SU-DHL-6 (cell line): ENCODE data around the gene LAMP1.
"Not testable (repeated sequence)": the region's sequence is repeated elsewhere in the genome, so short reads cannot be mapped to it uniquely, and the experiment has no call there.

Experiments
- H2AFZ ChIP-seq: fragments of 200-600 bp; sonication (generic); 2 replicates; pipeline ENCODE4 v1.6.1; 2014; ENCODE audit warnings: low read depth, mild to moderate bottlenecking, moderate library complexity, mixed read lengths, antibody characterized with exemption, low read length; ENCODE audit not compliant: severe bottlenecking
- H3F3A ChIP-seq: fragments of 200-600 bp; shearing (Covaris generic); 2 replicates; pipeline ENCODE4 v1.6.0; 2016; ENCODE audit warnings: antibody characterized with exemption, mild to moderate bottlenecking; ENCODE audit not compliant: insufficient read depth
- H3K27ac ChIP-seq: fragments of 200-600 bp; sonication (generic); 2 replicates; pipeline ENCODE4 v1.5.1; 2016; ENCODE audit warnings: low read depth, mild to moderate bottlenecking, low read length, moderate library complexity, mixed read lengths
- H3K27me3 ChIP-seq: fragments of 200-600 bp; sonication (generic), shearing (Covaris generic); 2 replicates; pipeline ENCODE4 v1.6.0; 2014; ENCODE audit warnings: mild to moderate bottlenecking, low read length
- H3K36me3 ChIP-seq: fragments of 200-600 bp; sonication (generic); 2 replicates; pipeline ENCODE4 v1.6.1; 2014; ENCODE audit warnings: mild to moderate bottlenecking, low read length, mixed read lengths
- H3K4me2 ChIP-seq: fragments of 300-600, 200-600 bp; shearing (Covaris generic), sonication (generic); 2 replicates; pipeline ENCODE4 v1.6.0; 2014; ENCODE audit warnings: low read length, low read depth, mild to moderate bottlenecking; ENCODE audit not compliant: poor library complexity, severe bottlenecking
- H3K4me3 ChIP-seq: fragments of 200-600 bp; sonication (generic); 2 replicates; pipeline ENCODE4 v1.5.1; 2014; ENCODE audit warnings: antibody characterized with exemption, low read length, mild to moderate bottlenecking, mixed read lengths; ENCODE audit not compliant: insufficient read depth, poor library complexity, severe bottlenecking
- H3K79me2 ChIP-seq: fragments of 200-600 bp; sonication (generic); 2 replicates; pipeline ENCODE4 v1.6.1; 2014; ENCODE audit warnings: mild to moderate bottlenecking, low read length, moderate library complexity; ENCODE audit not compliant: insufficient read depth
- H3K9ac ChIP-seq: fragments of 200-600 bp; sonication (generic); 2 replicates; pipeline ENCODE4 v1.7.0; 2014; ENCODE audit warnings: mild to moderate bottlenecking, low read length
- H3K9me2 ChIP-seq: fragments of 200-600 bp; sonication (generic); replicated peaks from 2 replicates; pipeline ENCODE4 v1.6.1; 2014; ENCODE audit warnings: low read length; ENCODE audit not compliant: insufficient read depth
- H3K9me3 ChIP-seq: fragments of 200-600 bp; sonication (generic); 2 replicates; pipeline ENCODE4 v1.6.1; 2014; ENCODE audit warnings: low read length, mixed read lengths; ENCODE audit not compliant: insufficient read depth
- H4K20me1 ChIP-seq: fragments of 200-600 bp; sonication (generic); 2 replicates; pipeline ENCODE4 v1.6.1; 2014; ENCODE audit warnings: low read depth, mild to moderate bottlenecking, antibody characterized with exemption, low read length, moderate library complexity, mixed read lengths
- CTCF ChIP-seq: fragments of 200-600 bp; sonication (generic); IDR thresholded peaks from one replicate; pipeline ENCODE4 v1.5.1; 2017; ENCODE audit warnings: antibody characterized with exemption, mild to moderate bottlenecking, low read length, moderate library complexity; ENCODE audit not compliant: insufficient read depth, poor library complexity, severe bottlenecking
- EZH2phosphoT487 ChIP-seq: fragments of 200-600 bp; sonication (generic), shearing (Covaris generic); conservative IDR thresholded peaks from 2 replicates; pipeline ENCODE4 v1.6.1; 2018; ENCODE audit warnings: mild to moderate bottlenecking, antibody characterized with exemption, low read length, moderate library complexity, mixed read lengths

The LAMP1 gene

GRCh38 chr13:113307491-113307890, 10.5 kb downstream of the LAMP1 start:
- TF ChIP-seq EZH2phosphoT487 (no peak), CTCF (no peak)
- peaks cover 63% of the 10 kb centered on the region for H3K79me2 ChIP-seq
- H3K36me3 ChIP-seq = peaks cover 6% of the 10 kb centered on the region; the same call in 1 of the 2 replicates

GRCh38 chr13:113309473-113309872, 12.4 kb downstream of the LAMP1 start:
- H3K4me2 ChIP-seq = no peak overlapping the region
- no peaks in the 10 kb centered on the region for H3K9me2 ChIP-seq
- H3K9me3 ChIP-seq = no peaks in the 10 kb centered on the region
- H3K27ac ChIP-seq = no peak overlapping the region
- no peaks in the 10 kb centered on the region for H3K27me3 ChIP-seq
- TF ChIP-seq EZH2phosphoT487 (no peak), CTCF (no peak)
- H3F3A ChIP-seq = no peaks in the 10 kb centered on the region
- H2AFZ ChIP-seq = no peak overlapping the region
- no peak overlapping the region for H3K9ac ChIP-seq
- H3K4me3 ChIP-seq = no peak overlapping the region
- H3K79me2 ChIP-seq = peaks cover 43% of the 10 kb centered on the region
- H4K20me1 ChIP-seq = no peaks in the 10 kb centered on the region
- peaks cover 6% of the 10 kb centered on the region; the same call in 1 of the 2 replicates for H3K36me3 ChIP-seq

More at GRCh38 chr13:113307491-113307890, 10.5 kb downstream of the LAMP1 start:
- H3F3A ChIP-seq = 0 out of 2 replicates have a peak, but pooled peaks cover 2% of the 10 kb centered on the region
- H4K20me1 ChIP-seq = no peaks in the 10 kb centered on the region; the same call in 1 of the 2 replicates
- no peak overlapping the region for H3K4me2 ChIP-seq
- no peak overlapping the region for H3K4me3 ChIP-seq
- H3K9ac ChIP-seq = no peak overlapping the region
- H2AFZ ChIP-seq = no peak overlapping the region
- H3K27ac ChIP-seq = no peak overlapping the region
- H3K27me3 ChIP-seq = no peaks in the 10 kb centered on the region
- H3K9me3 ChIP-seq = no peaks in the 10 kb centered on the region
- H3K9me2 ChIP-seq = no peaks in the 10 kb centered on the region

GRCh38 chr13:113314112-113314511, 17.1 kb downstream of the LAMP1 start:
- not testable (repeated sequence) for H2AFZ ChIP-seq, H3K79me2 ChIP-seq, H3K36me3 ChIP-seq, H3K27me3 ChIP-seq, H4K20me1 ChIP-seq, H3K4me2 ChIP-seq, H3K9me2 ChIP-seq, H3K9ac ChIP-seq, H3F3A ChIP-seq, H3K27ac ChIP-seq, H3K9me3 ChIP-seq, H3K4me3 ChIP-seq

- H2AFZ ChIP-seq, H3K27me3 ChIP-seq, H3K9me3 ChIP-seq, H3K9me2 ChIP-seq, H3F3A ChIP-seq, H3K79me2 ChIP-seq, H3K4me3 ChIP-seq, H3K27ac ChIP-seq, H3K9ac ChIP-seq, H4K20me1 ChIP-seq, H3K4me2 ChIP-seq, H3K36me3 ChIP-seq: not testable (repeated sequence)
These were observed 17.9 kb downstream of the LAMP1 start for GRCh38 chr13:113314895-113315470.
